OCI-LY3 (cell line): ENCODE data around the gene FLNB.

Source experiments
- H2AFZ ChIP-seq: fragments of 200-600, 300-600 bp; shearing (Covaris generic); 2 replicates; pipeline ENCODE4 v1.6.0; 2014; ENCODE audit warnings: antibody characterized with exemption, low read depth, low read length
- H3K27ac ChIP-seq: fragments of 200-600, 300-600 bp; sonication (generic); 2 replicates; pipeline ENCODE4 v1.5.1; 2014; ENCODE audit warnings: mild to moderate bottlenecking, low read length, moderate library complexity, mixed read lengths
- H3K27me3 ChIP-seq: fragments of 200-600, 300-600 bp; sonication (generic); 2 replicates; pipeline ENCODE4 v1.6.1; 2014; ENCODE audit warnings: low read depth, low read length, mixed read lengths
- H3K36me3 ChIP-seq: fragments of 200-600, 300-600 bp; sonication (generic); replicated peaks from 2 replicates; pipeline ENCODE3; 2014; ENCODE audit warnings: low read depth, low read length, mixed read lengths
- H3K4me1 ChIP-seq: fragments of 300-600, 200-600 bp; sonication (generic); 2 replicates; pipeline ENCODE4 v1.6.1; 2014; ENCODE audit warnings: low read length, mixed read lengths
- H3K4me2 ChIP-seq: fragments of 200-600, 300-600 bp; sonication (generic); 2 replicates; pipeline ENCODE4 v1.6.1; 2014; ENCODE audit warnings: low read length, mixed read lengths
- H3K4me3 ChIP-seq: fragments of 300-600, 200-600 bp; sonication (generic); 2 replicates; pipeline ENCODE4 v1.5.1; 2014; ENCODE audit warnings: antibody characterized with exemption, mild to moderate bottlenecking, low read length, moderate library complexity
- H3K79me2 ChIP-seq: fragments of 300-600, 200-600 bp; shearing (Covaris generic); 2 replicates; pipeline ENCODE4 v1.6.1; 2014; ENCODE audit warnings: mild to moderate bottlenecking, low read length, mixed read lengths
- H3K9ac ChIP-seq: fragments of 300-600, 200-600 bp; shearing (Covaris generic); 2 replicates; pipeline ENCODE4 v1.6.0; 2014; ENCODE audit warnings: mild to moderate bottlenecking, low read length, moderate library complexity
- H3K9me3 ChIP-seq: fragments of 200-600, 300-600 bp; shearing (Covaris generic); 2 replicates; pipeline ENCODE4 v1.6.1; 2014; ENCODE audit warnings: low read length, mixed read lengths; ENCODE audit not compliant: insufficient read depth
- H4K20me1 ChIP-seq: fragments of 200-600, 300-600 bp; sonication (generic); 2 replicates; pipeline ENCODE4 v1.6.1; 2016; ENCODE audit warnings: low read length, mixed read lengths; ENCODE audit not compliant: insufficient read depth
- CTCF ChIP-seq: fragments of 200-600, 300-600 bp; sonication (generic); IDR thresholded peaks from 2 replicates; pipeline ENCODE4 v1.5.1; 2014; ENCODE audit warnings: antibody characterized with exemption, low read length, low read depth
- EZH2phosphoT487 ChIP-seq: fragments of 200-600 bp; shearing (Covaris generic); IDR thresholded peaks from 2 replicates; pipeline ENCODE4 v1.6.1; 2018; ENCODE audit warnings: antibody characterized with exemption, mixed run types, low read depth

The FLNB gene

GRCh38 chr3:58189691-58190090 lies 181.5 kb downstream of the FLNB start:
- Histone ChIP-seq H3K27ac (no peak overlapping the region), H3K4me2 (no peak overlapping the region), H3K9me3 (no peaks in the 10 kb centered on the region), H3K4me3 (no peak overlapping the region), H3K9ac (no peak overlapping the region), H3K36me3 (no peaks in the 10 kb centered on the region), H4K20me1 (no peaks in the 10 kb centered on the region), H2AFZ (no peak overlapping the region), H3K27me3 (no peaks in the 10 kb centered on the region), H3K79me2 (no peaks in the 10 kb centered on the region), H3K4me1 (no peaks in the 10 kb centered on the region)
- no peak for TF ChIP-seq EZH2phosphoT487
- TF ChIP-seq CTCF: no peak

- no peaks in the 10 kb centered on the region for H3K4me1 ChIP-seq
- no peaks in the 10 kb centered on the region for H3K36me3 ChIP-seq
- H3K79me2 ChIP-seq: no peaks in the 10 kb centered on the region
- no peak overlapping the region for H3K9ac ChIP-seq
- no peak overlapping the region for H3K4me2 ChIP-seq
- H3K9me3 ChIP-seq: no peaks in the 10 kb centered on the region
- no peaks in the 10 kb centered on the region for H3K27me3 ChIP-seq
- H3K27ac ChIP-seq: no peak overlapping the region
- H2AFZ ChIP-seq: no peak overlapping the region
- TF ChIP-seq CTCF: no peak
- TF ChIP-seq EZH2phosphoT487: no peak
- no peak overlapping the region for H3K4me3 ChIP-seq
- no peaks in the 10 kb centered on the region for H4K20me1 ChIP-seq
Measured at GRCh38 chr3:58190291-58190690, 182.1 kb downstream of the FLNB start.

GRCh38 chr3:58190882-58191281 lies 182.7 kb downstream of the FLNB start:
- Histone ChIP-seq H4K20me1 (no peaks in the 10 kb centered on the region), H3K27ac (no peak overlapping the region), H3K79me2 (no peaks in the 10 kb centered on the region), H3K4me2 (no peak overlapping the region), H3K27me3 (no peaks in the 10 kb centered on the region), H2AFZ (no peak overlapping the region), H3K9ac (no peak overlapping the region), H3K4me1 (peaks cover 1% of the 10 kb centered on the region; the same call in 1 of the 2 replicates), H3K36me3 (peaks cover 3% of the 10 kb centered on the region), H3K4me3 (no peak overlapping the region), H3K9me3 (peaks cover 3% of the 10 kb centered on the region)
- TF ChIP-seq CTCF: no peak

GRCh38 chr3:58191361-58191991 lies 183.3 kb downstream of the FLNB start:
- no peak overlapping the region for H3K4me3 ChIP-seq
- H3K79me2 ChIP-seq: no peaks in the 10 kb centered on the region
- H2AFZ ChIP-seq: no peak overlapping the region
- no peaks in the 10 kb centered on the region for H3K27me3 ChIP-seq
- no peaks in the 10 kb centered on the region for H4K20me1 ChIP-seq
- H3K9me3 ChIP-seq: peaks cover 6% of the 10 kb centered on the region
- peaks cover 6% of the 10 kb centered on the region for H3K36me3 ChIP-seq
- TF ChIP-seq EZH2phosphoT487 (no peak), CTCF (no peak)
- H3K4me1 ChIP-seq: peaks cover 5% of the 10 kb centered on the region
- no peak overlapping the region for H3K4me2 ChIP-seq
- no peak overlapping the region for H3K27ac ChIP-seq
- H3K9ac ChIP-seq: no peak overlapping the region
